Measurements from ENCODE around the gene TRAPPC13. TPM values are rescaled to one million over a fixed set of nuclear protein-coding genes. Genes with fewer than 3 reads are reported as not detected.

TRAPPC13 gene
- total RNA-seq, 4 donors from 2014 or later: 11.2 to 21.3 (median 16.7) TPM

Other genes starting within 250 kb of the TRAPPC13 start
- gene ADAMTS6, start 143.1 kb upstream of the TRAPPC13 start, total RNA-seq: under 1 TPM; 0.05 to 0.49 (median 0.31) TPM
- under 1 TPM in 1 of 4 donors, not detected in 3; 0.56 TPM for gene CENPK, start 61.9 kb upstream of the TRAPPC13 start, total RNA-seq
- gene PPWD1, start 61.7 kb upstream of the TRAPPC13 start, total RNA-seq: 10 to 100 TPM; 14.1 to 18.8 (median 16.6) TPM
- 10 to 100 TPM; 17.0 to 26.1 (median 22.1) TPM for gene TRIM23, start 694 bp upstream of the TRAPPC13 start, total RNA-seq
- gene SHLD3, start within 50 bp of the TRAPPC13 start, total RNA-seq: 1 to 10 TPM; 1.4 to 3.3 (median 2.4) TPM
- gene SGTB, start 97.1 kb downstream of the TRAPPC13 start, total RNA-seq: 1 to 10 TPM; 3.6 to 6.6 (median 4.3) TPM
- gene NLN, start 97.2 kb downstream of the TRAPPC13 start, total RNA-seq: 10 to 100 TPM; 20.4 to 29.9 (median 27.9) TPM

Data from gastrocnemius medialis (tissue), 4 donors.